GM19452 (cell line): ENCODE data around the gene KIF13A.
"Not testable (repeated sequence)": the region's sequence is repeated elsewhere in the genome, so short reads cannot be mapped to it uniquely, and the experiment has no call there.

ENCODE experiments used
- ATAC-seq: cut with Tn5 transposase; IDR thresholded peaks from one replicate; pipeline ENCODE4 v1.9.1; 2021; ENCODE audit not compliant: unreplicated experiment

The KIF13A gene

GRCh38 chr6:17999425-17999824, 12.0 kb upstream of the KIF13A start:
- no peak for ATAC-seq

GRCh38 chr6:17998442-17998841, 11.0 kb upstream of the KIF13A start:
- no peak for ATAC-seq

- no peak for ATAC-seq
These were observed 10.6 kb upstream of the KIF13A start for GRCh38 chr6:17998003-17998402.

DNA sequence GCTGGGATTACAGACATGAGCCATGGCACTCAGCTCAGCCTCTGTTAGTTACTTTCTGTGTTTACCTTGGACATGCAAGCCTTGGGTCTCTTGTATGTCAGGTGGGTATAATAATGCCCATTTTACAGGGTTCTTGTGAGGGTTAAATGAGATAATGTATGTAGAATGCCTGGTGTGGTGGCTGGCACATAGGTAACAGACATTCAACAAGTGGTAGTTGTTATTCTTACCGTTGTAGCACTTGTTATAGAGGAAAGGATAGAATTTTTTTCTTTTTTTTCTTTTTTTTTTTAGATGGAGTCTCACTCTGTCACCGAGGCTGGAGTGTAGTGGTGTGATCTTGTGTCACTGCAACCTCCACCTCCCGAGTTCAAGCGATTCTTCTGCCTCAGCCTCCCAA, 8.0 kb upstream of the KIF13A start:
- no peak for ATAC-seq

GRCh38 chr6:17994019-17994418, 6.6 kb upstream of the KIF13A start:
- no peak for ATAC-seq

DNA sequence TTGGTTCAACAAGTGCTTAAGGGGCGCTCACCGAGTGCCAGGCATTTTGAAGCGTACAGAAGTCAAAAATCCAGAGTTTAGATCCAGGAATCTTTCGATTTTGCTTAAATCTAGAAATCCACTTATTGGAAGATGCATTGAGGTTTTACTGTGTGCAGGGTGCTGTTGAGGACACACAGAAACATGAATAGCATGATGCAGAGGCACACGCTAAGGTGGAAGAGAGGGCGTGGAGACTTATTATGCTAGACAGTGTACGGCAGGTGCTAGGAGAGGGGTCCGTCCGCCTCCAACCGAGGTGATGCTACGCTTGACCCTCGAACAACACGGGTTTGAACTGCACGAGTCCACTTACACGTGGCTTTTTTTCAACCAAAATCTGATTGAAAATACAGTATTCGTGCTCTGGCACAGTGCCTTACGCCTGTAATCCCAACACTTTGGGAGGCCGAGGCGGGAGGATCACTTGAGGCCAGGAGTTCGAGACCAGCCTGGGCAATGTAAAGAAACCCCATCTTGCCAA, 1.0 kb upstream of the KIF13A start:
- no peak for ATAC-seq

DNA sequence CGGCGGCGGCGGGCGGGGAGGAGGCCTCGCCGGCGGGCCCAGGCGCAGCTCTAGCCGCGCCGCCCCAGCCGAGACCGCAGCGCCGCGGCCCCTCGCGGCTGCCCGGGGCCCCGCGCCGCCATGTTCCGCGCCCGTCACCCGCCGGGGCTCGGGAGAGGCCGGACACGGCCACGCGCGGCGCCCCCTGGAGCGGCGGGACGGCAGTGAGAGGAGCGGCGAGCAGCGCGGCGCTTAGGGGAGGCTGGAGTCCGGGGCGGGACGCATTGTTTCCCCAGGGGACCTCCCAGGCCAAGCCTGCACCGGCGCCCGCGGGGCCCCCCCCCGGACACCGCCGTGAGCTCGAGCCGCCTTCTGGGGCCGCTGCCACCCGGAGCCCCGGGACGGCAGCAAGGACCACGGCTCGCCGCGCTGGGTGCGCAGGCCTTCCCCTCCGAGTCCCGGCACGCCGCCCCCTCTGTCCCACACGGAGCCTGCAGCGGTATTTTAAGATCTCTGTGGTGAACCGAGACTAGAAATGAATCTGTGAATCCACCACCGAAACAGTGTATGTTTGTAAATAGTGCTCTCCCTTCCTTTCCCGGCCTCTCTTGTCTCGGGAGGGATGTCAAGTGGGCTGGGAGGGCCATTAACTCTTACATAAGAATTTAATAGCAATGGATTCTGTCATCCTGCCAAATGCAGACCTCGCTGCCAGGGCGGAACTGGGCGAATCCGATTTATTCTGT, 424 bp upstream of the KIF13A start:
- ATAC-seq, result peak; percentile 72

DNA sequence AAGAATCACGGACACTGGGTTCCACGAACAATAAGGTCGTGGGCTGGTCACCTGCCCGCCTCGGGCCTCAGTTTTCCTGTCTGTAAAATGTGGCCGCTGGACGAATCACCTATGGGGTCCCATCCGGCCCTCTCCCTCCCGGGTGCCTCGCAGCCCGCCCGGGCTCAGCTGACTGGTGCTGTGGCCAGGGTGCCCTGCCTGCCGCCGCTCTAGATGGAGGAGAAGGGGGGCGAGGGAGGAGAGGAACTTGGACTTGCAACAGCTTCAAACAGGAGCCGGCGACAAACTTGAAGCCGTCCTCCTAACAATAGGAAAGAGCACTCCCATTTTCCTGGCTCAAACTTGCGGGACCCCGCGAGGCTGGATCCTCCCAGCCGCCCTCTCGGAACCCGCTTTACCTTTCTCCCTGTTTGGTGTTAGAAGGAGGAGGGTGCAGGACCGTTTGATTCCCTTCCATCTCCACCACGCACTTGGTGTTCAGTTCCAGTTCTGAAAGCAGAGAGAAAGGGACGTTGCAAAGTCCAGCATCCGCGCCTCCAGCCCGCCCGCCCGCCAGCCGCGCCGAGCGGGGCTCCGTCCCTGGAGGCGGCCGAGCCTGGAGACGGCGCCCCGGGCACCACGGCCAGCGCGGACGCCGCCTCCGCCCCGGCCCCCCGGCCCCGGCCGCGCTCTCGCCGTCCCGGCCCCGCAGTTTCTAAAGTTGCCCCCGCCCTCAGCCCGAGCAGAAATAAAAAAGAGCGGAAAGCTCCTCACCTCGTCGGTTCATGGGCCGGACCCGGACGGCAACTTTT, 584 bp downstream of the KIF13A start:
- ATAC-seq, result peak; percentile 13

DNA sequence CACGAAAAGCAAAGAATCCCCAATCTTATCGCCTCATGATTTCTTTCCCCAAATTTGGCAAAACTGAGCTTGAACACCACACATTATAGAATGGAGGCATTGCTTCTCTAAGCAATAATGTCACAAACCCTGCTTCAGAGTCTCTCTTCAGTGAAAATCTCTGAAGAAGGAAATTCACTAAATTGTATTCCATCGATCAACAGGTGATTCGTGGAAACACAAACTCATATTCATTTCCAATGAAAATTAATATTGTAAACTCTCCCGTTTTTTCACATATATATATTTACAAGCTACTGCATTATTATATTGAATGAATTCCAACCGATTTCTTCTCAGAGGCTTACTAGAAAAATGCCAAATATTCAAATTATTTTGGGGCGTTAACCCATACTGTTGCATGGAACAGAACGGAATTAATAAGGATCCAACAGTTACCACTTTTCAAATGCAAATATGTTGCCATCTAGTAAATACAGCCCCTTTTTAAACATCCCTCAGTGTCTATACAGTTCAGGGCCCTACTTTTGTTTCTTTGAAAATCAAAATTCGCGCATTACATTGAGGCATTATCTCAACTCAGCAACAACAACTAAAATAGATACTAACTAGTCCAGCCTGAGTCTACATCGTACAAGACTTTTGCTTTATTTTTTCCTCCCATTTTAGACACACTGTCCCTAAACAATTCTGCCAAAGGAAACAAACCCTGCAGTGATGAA, 1.3 kb downstream of the KIF13A start:
- no peak for ATAC-seq

GRCh38 chr6:17984812-17985670, 2.4 kb downstream of the KIF13A start:
- ATAC-seq, result no peak

- no peak for ATAC-seq
These were observed 3.0 kb downstream of the KIF13A start for GRCh38 chr6:17984399-17984798.

GRCh38 chr6:17983730-17984129, 3.7 kb downstream of the KIF13A start:
- no peak for ATAC-seq

- no peak for ATAC-seq
These were observed 7.1 kb downstream of the KIF13A start for GRCh38 chr6:17980329-17980728.

DNA sequence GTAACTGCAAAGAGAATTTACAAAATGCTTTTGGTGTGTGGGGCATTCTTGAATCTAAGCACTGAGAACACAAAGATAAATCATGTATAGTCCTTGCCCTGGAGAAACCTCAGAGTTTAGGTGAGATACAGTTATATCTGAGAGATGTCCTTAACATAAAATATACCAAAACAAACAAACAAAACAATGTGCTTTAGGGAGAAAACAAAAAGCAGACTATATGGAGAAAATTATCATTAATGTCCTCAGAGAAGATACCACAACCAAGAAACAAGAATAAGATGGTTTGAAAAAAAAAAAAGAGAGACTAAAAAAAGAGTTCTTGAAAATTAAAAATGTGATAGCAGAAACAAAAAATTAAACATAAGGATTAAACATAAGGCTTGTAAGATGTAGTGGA, 8.0 kb downstream of the KIF13A start:
- no peak for ATAC-seq

GRCh38 chr6:17976258-17976657, 11.2 kb downstream of the KIF13A start:
- ATAC-seq, result not testable (repeated sequence)

DNA sequence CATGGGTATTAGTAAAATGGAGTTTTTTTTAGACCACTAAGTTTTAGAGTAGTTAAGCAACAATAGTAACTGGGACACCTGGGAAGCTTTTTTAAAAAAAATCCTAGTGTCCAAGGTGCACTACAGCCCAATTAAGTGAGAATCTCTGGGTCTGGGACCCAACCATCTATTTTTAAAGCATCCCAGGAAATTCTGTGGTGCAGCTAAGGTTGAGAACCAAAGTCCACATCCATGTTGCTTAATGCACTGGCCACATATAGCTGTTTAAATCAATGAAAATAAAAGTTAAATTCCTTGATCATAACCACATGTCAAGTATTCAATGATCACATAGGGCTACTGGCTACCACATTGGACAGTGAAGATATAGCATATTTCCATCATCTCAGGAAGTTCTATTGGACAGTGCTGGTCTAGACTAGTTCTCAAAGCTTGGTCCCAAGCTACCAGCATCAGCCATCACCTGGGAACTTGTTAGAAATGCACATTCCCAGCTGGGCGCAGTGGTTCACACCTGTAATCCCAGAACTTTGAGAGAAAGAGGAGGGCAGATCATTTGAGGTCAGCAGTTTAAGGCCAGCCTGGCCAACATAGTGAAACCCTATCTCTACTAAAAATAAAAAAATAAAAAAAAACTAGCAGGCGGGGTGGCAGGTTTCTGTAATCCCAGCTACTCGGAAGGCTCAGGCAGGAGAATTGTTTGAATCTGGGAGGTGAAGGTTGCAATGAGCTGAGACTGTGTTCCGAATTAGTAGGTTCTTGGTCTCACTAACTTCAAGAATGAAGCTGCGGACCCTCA, 12.7 kb downstream of the KIF13A start:
- ATAC-seq, result no peak

DNA sequence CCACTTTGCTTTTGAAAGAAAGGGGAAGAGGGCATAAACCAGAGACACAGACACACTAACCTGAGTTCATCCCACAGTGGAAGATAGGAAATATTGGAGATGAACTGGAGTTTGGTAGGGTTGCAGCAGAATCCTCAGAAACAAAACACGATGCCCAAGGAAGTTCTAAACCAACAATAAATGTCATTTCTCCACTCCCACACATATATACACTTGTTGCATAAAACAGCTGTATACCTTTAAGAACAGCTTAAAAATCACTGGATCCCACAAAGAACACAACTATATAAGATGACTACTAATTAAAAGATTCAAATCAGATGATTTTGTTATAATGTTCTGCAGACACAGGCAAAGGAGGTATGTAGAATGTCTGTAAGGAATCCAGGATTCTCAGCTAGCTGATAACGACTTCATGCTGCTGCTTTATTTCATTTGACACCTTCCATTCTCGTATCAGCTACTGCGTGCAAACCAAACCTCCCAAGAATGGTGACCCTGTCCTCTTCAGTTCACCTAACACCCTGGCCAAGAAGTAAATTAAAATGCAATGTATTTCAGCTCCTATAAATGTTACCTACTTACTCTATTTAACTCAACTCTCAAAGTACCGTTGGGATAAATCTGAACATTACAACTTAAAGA, 14.3 kb downstream of the KIF13A start:
- ATAC-seq, result no peak

- ATAC-seq, result no peak
These were observed 15.1 kb downstream of the KIF13A start for GRCh38 chr6:17972074-17972952.
